Adrenal gland (tissue), 5 donors: Measurements from ENCODE around the gene GPC5.

ENCODE experiments used
- POLR2A ChIP-seq, 2 donors: fragments of 450-650 bp; IDR thresholded peaks; one replicate each; pipeline ENCODE4 v1.6.1; 2017; ENCODE audit warnings: antibody characterized with exemption in 2 of 2, mild to moderate bottlenecking in 2 of 2, moderate library complexity in 1 of 2
- TF ChIP-seq, protein P1 (sequence below), 6 experiments: fragments of 450-650 bp in 4 of 6; fragments of 200-600 bp in 2 of 6; sonication (generic) in 1 of 6; IDR thresholded peaks; 1 replicate in 5 of 6; 2 replicates in 1 of 6; pipeline versions ENCODE4 v1.5.1 to v1.8.0; 2016 to 2021; ENCODE audit warnings: antibody characterized with exemption in 6 of 6, mild to moderate bottlenecking in 2 of 6, moderate library complexity in 1 of 6
- donor health status: DM: no; HTN: no; CAD: no.

DNA sequence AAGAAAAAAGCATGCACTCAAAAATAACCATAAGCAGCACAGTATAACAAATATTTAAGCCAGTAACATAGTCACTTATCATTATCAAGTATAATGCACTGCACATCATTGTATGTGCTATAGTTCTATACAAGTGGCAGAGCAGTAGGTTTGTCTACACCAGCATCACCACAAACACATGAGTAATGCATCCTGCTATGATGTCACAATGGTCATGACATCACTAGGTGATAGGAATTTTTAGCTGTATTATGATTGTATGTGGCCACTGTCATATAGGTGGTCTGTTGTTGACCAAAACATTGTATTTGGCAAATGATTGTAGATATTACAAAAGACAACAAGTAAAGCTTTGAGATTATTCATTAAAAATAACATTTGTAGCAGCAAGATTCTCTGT is 967.5 kb downstream of the GPC5 start:
- TF ChIP-seq POLR2A (IDR thresholded peaks at IDR 0.05), result no peak
- TF ChIP-seq, protein P1, sequence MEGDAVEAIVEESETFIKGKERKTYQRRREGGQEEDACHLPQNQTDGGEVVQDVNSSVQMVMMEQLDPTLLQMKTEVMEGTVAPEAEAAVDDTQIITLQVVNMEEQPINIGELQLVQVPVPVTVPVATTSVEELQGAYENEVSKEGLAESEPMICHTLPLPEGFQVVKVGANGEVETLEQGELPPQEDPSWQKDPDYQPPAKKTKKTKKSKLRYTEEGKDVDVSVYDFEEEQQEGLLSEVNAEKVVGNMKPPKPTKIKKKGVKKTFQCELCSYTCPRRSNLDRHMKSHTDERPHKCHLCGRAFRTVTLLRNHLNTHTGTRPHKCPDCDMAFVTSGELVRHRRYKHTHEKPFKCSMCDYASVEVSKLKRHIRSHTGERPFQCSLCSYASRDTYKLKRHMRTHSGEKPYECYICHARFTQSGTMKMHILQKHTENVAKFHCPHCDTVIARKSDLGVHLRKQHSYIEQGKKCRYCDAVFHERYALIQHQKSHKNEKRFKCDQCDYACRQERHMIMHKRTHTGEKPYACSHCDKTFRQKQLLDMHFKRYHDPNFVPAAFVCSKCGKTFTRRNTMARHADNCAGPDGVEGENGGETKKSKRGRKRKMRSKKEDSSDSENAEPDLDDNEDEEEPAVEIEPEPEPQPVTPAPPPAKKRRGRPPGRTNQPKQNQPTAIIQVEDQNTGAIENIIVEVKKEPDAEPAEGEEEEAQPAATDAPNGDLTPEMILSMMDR (IDR thresholded peaks at IDR 0.05), result no peak
